Prostate gland (tissue), 2 donors: ENCODE results near the gene LY86.

Experiments
- POLR2A ChIP-seq: fragments of 450-650 bp; IDR thresholded peaks from one replicate; pipeline ENCODE4 v1.6.1; 2016; ENCODE audit warnings: antibody characterized with exemption, mild to moderate bottlenecking
- POLR2AphosphoS5 ChIP-seq: sonication (generic); formaldehyde crosslinking; IDR thresholded peaks from one replicate; pipeline ENCODE4 v1.6.1; 2017; ENCODE audit warnings: antibody characterized with exemption
- TF ChIP-seq, protein P1 (sequence below), 4 experiments: fragments of 200-600 bp in 2 of 4; fragments of 450-650 bp in 2 of 4; sonication (generic) in 2 of 4; IDR thresholded peaks; 1 replicate in 3 of 4; 2 replicates in 1 of 4; pipeline ENCODE4 v1.5.1; 2016 to 2019; ENCODE audit warnings: antibody characterized with exemption in 4 of 4, mild to moderate bottlenecking in 2 of 4, moderate library complexity in 2 of 4

DNA sequence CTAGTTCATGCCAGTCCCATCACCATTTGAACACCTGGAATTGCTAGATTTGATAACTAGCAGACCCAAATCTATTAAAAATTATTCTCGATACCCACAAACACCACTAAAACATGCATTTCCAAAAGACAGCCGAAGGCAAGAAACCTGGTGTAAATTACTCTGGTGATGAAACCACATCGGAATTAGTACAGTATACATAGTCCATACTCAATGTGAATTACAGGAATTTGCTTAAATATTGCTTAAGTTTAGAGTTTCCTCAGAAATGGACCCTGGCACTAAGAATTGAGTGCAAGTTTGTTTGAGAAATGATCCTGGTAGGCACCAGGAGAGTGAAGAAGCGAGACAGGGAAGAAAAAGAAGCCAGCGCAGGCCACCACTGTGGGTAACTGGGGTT lies 13.7 kb downstream of the LY86 start:
- TF ChIP-seq, protein P1, sequence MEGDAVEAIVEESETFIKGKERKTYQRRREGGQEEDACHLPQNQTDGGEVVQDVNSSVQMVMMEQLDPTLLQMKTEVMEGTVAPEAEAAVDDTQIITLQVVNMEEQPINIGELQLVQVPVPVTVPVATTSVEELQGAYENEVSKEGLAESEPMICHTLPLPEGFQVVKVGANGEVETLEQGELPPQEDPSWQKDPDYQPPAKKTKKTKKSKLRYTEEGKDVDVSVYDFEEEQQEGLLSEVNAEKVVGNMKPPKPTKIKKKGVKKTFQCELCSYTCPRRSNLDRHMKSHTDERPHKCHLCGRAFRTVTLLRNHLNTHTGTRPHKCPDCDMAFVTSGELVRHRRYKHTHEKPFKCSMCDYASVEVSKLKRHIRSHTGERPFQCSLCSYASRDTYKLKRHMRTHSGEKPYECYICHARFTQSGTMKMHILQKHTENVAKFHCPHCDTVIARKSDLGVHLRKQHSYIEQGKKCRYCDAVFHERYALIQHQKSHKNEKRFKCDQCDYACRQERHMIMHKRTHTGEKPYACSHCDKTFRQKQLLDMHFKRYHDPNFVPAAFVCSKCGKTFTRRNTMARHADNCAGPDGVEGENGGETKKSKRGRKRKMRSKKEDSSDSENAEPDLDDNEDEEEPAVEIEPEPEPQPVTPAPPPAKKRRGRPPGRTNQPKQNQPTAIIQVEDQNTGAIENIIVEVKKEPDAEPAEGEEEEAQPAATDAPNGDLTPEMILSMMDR (IDR thresholded peaks at IDR 0.05) = no peak
- TF ChIP-seq POLR2AphosphoS5 = no peak
- no peak for TF ChIP-seq POLR2A
